Measurements from ENCODE around the gene VWC2L. TPM values are rescaled to one million over a fixed set of nuclear protein-coding genes. Genes with fewer than 3 reads are reported as not detected.

VWC2L gene
- total RNA-seq, 1 donor from 2014 or later: not detected

GRCh38 chr2:214465363-214466146 is 54.7 kb downstream of the VWC2L start:
- Mint-ChIP-seq H3K4me3 (ENCODE audit: unreplicated experiment) (no peak overlapping the region), H3K27ac (ENCODE audit: unreplicated experiment) (peak overlapping the region; percentile 27), H3K27me3 (ENCODE audit: low read depth) (no peaks in the 10 kb centered on the region), H3K36me3 (ENCODE audit: low read depth) (peaks cover 2% of the 10 kb centered on the region), H3K9me3 (ENCODE audit: low read depth) (peaks cover 6% of the 10 kb centered on the region), H3K4me1 (ENCODE audit: low read depth) (peaks cover 17% of the 10 kb centered on the region)
- no peak for TF ChIP-seq CTCF (IDR thresholded peaks at IDR 0.05)
- DNase-seq (ENCODE audit: low spot score): no peak

DNA sequence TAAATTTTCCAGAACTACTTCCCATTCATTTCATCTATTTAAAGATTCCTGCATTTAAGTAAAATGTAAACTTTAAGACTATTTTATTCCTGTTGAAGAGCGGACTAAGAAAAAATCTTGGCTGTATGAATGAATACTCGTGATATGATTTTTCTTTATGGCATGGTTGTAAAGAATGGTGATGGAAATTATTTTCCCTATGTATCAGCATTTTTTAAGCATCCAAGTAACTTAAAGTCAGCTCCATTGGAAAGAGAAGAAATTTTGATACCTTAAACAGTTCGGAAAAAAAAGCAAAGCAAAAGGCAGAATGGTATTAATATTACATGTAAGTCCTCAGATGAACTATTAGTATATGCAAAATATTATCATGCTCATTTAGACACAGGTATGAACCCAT is 58.9 kb downstream of the VWC2L start:
- TF ChIP-seq CTCF (IDR thresholded peaks at IDR 0.05): no peak
- Mint-ChIP-seq H3K36me3 (ENCODE audit: low read depth) (no peaks in the 10 kb centered on the region), H3K9me3 (ENCODE audit: low read depth) (no peaks in the 10 kb centered on the region), H3K4me3 (ENCODE audit: unreplicated experiment) (no peak overlapping the region), H3K4me1 (ENCODE audit: low read depth) (peaks cover 16% of the 10 kb centered on the region), H3K27me3 (ENCODE audit: low read depth) (no peaks in the 10 kb centered on the region), H3K27ac (ENCODE audit: unreplicated experiment) (no peak overlapping the region)
- DNase-seq (ENCODE audit: low spot score): no peak

DNA sequence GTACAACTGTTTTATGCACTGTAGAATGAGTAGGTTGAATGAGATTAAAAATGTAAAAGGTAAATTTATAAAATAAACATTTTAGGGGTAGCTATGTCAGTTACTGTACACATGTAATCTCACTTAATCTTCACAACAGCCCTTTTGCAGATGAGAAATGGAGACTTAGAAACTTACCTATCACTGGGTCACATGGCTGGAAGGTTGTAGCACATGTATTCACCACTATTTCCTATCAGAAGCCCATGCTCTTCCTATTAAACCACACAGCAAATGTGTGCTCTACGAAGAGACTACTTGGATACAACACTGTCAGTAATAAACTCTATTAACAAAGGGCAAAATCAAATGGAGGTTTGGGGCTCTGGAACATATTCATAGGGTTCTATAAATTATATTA is 60.5 kb downstream of the VWC2L start:
- Mint-ChIP-seq H3K4me1 (ENCODE audit: low read depth) (no peaks in the 10 kb centered on the region), H3K36me3 (ENCODE audit: low read depth) (no peaks in the 10 kb centered on the region), H3K27ac (ENCODE audit: unreplicated experiment) (no peak overlapping the region), H3K27me3 (ENCODE audit: low read depth) (no peaks in the 10 kb centered on the region), H3K9me3 (ENCODE audit: low read depth) (no peaks in the 10 kb centered on the region), H3K4me3 (ENCODE audit: unreplicated experiment) (no peak overlapping the region)
- DNase-seq (ENCODE audit: low spot score): no peak
- no peak for TF ChIP-seq CTCF (IDR thresholded peaks at IDR 0.05)

- Mint-ChIP-seq H3K4me3 (ENCODE audit: unreplicated experiment) (no peak overlapping the region), H3K27me3 (ENCODE audit: low read depth) (no peaks in the 10 kb centered on the region), H3K36me3 (ENCODE audit: low read depth) (no peaks in the 10 kb centered on the region), H3K27ac (ENCODE audit: unreplicated experiment) (no peak overlapping the region), H3K9me3 (ENCODE audit: low read depth) (no peaks in the 10 kb centered on the region), H3K4me1 (ENCODE audit: low read depth) (no peaks in the 10 kb centered on the region)
- no peak for TF ChIP-seq CTCF (IDR thresholded peaks at IDR 0.05)
- DNase-seq (ENCODE audit: low spot score): no peak
Observed at GRCh38 chr2:214471990-214472389, 61.1 kb downstream of the VWC2L start.

DNA sequence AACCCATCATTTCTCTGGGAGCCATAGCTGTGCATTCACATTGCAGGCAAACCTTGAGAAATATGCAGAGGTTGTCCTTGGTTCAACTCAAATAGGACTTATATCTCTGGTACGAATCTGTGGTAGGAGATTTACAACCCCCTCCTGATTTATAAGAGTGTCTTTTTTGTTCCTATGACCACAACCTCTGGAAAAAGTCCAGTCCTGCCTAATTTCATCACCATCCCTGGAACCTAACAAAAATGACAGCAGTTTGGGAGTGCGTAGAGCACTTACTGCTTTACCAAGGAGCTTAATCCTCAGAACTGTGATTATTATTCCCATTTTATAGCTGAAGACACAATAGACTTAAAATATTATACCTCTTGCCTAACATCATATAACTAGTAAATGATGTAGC is 66.5 kb downstream of the VWC2L start:
- H3K4me1 Mint-ChIP-seq (ENCODE audit: low read depth): peaks cover 22% of the 10 kb centered on the region
- H3K4me3 Mint-ChIP-seq (ENCODE audit: unreplicated experiment): no peak overlapping the region
- H3K9me3 Mint-ChIP-seq (ENCODE audit: low read depth): no peaks in the 10 kb centered on the region
- TF ChIP-seq CTCF (IDR thresholded peaks at IDR 0.05): no peak
- no peak overlapping the region for H3K27ac Mint-ChIP-seq (ENCODE audit: unreplicated experiment)
- no peaks in the 10 kb centered on the region for H3K27me3 Mint-ChIP-seq (ENCODE audit: low read depth)
- DNase-seq (ENCODE audit: low spot score): no peak
- H3K36me3 Mint-ChIP-seq (ENCODE audit: low read depth): no peaks in the 10 kb centered on the region
